ENCODE results near the gene STK26. TPM values are rescaled to one million over a fixed set of nuclear protein-coding genes. Genes with fewer than 3 reads are reported as not detected.

STK26 gene
- total and polyA plus RNA-seq, 2 of the 13 experiments (the other 11 are each of a cell fraction or from before 2014, with no cell fraction given), result 16.9 to 47.9 TPM

GRCh38 chrX:132022967-132023895, at the start of gene STK26 (continued):
- TF ChIP-seq ZNF180 (CRISPR knock-in tag; IDR thresholded peaks at IDR 0.05; ENCODE audit: borderline replicate concordance, low read depth) (no peak), ZNF570 (CRISPR knock-in tag; IDR thresholded peaks at IDR 0.05; ENCODE audit: borderline replicate concordance) (no peak), FIP1L1 (IDR thresholded peaks at IDR 0.05; ENCODE audit: borderline replicate concordance, insufficient read depth, low read depth, low read length) (no peak), SP140L (CRISPR knock-in tag; IDR thresholded peaks at IDR 0.05; ENCODE audit: borderline replicate concordance) (no peak), ZFP36L1 (CRISPR knock-in tag; IDR thresholded peaks at IDR 0.05) (no peak), PREB (CRISPR knock-in tag; IDR thresholded peaks at IDR 0.05) (no peak), ZNF138 (CRISPR knock-in tag; IDR thresholded peaks at IDR 0.05; ENCODE audit: low read depth) (no peak), ZBTB21 (CRISPR knock-in tag; IDR thresholded peaks at IDR 0.05) (no peak), ZNF431 (CRISPR knock-in tag; IDR thresholded peaks at IDR 0.05; ENCODE audit: borderline replicate concordance, low read depth) (no peak), ZNF225 (CRISPR knock-in tag; IDR thresholded peaks at IDR 0.05) (no peak), ZNF10 (CRISPR knock-in tag; IDR thresholded peaks at IDR 0.05; ENCODE audit: borderline replicate concordance, low read depth) (no peak), RAD51 (IDR thresholded peaks at IDR 0.05; ENCODE audit: borderline replicate concordance) (no peak), ZNF337 (CRISPR knock-in tag; IDR thresholded peaks at IDR 0.05; ENCODE audit: borderline replicate concordance, low read depth) (no peak), HNF4G (IDR thresholded peaks at IDR 0.05; ENCODE audit: borderline replicate concordance, low read depth, low read length) (no peak), HNF4G (CRISPR knock-in tag; IDR thresholded peaks at IDR 0.05; ENCODE audit: borderline replicate concordance, low read depth) (no peak), NONO (IDR thresholded peaks at IDR 0.05) (no peak), NONO (CRISPR knock-in tag; conservative IDR thresholded peaks at IDR 0.05) (0 out of 2 replicates have a peak, but pooled peaks have one; percentile 34), ZNF598 (CRISPR knock-in tag; IDR thresholded peaks at IDR 0.05; ENCODE audit: borderline replicate concordance) (no peak), PHF21A (CRISPR knock-in tag; IDR thresholded peaks at IDR 0.05) (no peak), ZNF333 (CRISPR knock-in tag; IDR thresholded peaks at IDR 0.05; ENCODE audit: borderline replicate concordance) (no peak)
- TF ChIP-seq, protein P1, sequence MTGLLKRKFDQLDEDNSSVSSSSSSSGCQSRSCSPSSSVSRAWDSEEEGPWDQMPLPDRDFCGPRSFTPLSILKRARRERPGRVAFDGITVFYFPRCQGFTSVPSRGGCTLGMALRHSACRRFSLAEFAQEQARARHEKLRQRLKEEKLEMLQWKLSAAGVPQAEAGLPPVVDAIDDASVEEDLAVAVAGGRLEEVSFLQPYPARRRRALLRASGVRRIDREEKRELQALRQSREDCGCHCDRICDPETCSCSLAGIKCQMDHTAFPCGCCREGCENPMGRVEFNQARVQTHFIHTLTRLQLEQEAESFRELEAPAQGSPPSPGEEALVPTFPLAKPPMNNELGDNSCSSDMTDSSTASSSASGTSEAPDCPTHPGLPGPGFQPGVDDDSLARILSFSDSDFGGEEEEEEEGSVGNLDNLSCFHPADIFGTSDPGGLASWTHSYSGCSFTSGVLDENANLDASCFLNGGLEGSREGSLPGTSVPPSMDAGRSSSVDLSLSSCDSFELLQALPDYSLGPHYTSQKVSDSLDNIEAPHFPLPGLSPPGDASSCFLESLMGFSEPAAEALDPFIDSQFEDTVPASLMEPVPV (CRISPR knock-in tag; IDR thresholded peaks at IDR 0.05), result 0 out of 2 replicates have a peak, but pooled peaks have one; percentile 29
- TF ChIP-seq, protein P2, sequence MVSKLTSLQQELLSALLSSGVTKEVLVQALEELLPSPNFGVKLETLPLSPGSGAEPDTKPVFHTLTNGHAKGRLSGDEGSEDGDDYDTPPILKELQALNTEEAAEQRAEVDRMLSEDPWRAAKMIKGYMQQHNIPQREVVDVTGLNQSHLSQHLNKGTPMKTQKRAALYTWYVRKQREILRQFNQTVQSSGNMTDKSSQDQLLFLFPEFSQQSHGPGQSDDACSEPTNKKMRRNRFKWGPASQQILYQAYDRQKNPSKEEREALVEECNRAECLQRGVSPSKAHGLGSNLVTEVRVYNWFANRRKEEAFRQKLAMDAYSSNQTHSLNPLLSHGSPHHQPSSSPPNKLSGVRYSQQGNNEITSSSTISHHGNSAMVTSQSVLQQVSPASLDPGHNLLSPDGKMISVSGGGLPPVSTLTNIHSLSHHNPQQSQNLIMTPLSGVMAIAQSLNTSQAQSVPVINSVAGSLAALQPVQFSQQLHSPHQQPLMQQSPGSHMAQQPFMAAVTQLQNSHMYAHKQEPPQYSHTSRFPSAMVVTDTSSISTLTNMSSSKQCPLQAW (CRISPR knock-in tag; IDR thresholded peaks at IDR 0.05), result no peak
- TF ChIP-seq, protein P3, sequence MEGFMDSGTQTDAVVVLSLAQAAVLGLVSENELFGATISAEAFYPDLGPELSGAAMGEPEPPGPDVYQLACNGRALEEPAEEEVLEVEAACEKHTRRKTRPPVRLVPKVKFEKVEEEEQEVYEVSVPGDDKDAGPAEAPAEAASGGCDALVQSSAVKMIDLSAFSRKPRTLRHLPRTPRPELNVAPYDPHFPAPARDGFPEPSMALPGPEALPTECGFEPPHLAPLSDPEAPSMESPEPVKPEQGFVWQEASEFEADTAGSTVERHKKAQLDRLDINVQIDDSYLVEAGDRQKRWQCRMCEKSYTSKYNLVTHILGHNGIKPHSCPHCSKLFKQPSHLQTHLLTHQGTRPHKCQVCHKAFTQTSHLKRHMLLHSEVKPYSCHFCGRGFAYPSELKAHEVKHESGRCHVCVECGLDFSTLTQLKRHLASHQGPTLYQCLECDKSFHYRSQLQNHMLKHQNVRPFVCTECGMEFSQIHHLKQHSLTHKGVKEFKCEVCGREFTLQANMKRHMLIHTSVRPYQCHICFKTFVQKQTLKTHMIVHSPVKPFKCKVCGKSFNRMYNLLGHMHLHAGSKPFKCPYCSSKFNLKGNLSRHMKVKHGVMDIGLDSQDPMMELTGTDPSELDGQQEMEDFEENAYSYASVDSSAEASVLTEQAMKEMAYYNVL (CRISPR knock-in tag; IDR thresholded peaks at IDR 0.05; ENCODE audit: borderline replicate concordance), result no peak
